ENCODE measurements around the gene MBTPS1. TPM values are rescaled to one million over a fixed set of nuclear protein-coding genes. Genes with fewer than 3 reads are reported as not detected.
A peak's percentile ranks its signal among the peaks of the same experiment; 100 is the strongest.

Gene MBTPS1
- 66.8 TPM for polyA plus RNA-seq (2013, experiment 1 of 2)
- polyA plus RNA-seq (2013, experiment 2 of 2) = 63.2 TPM

GRCh38 chr16:84116720-84117493 is at the start of gene MBTPS1:
Gene MBTPS1, minus strand, starts transcription at chr16:84116942. Its CDS starts 15,159 bp downstream, at chr16:84101783.
- 0 to 2% methylated on average over 62 to 93 of the region's 94 CpGs for WGBS, 2 experiments (ENCODE audit: insufficient coverage in 2 of 2)

GRCh38 chr16:84165746-84166145 is 49.0 kb upstream of the MBTPS1 start:
- Histone ChIP-seq H3K4me1 (ENCODE audit: control insufficient read depth, insufficient read depth, low read length, poor library complexity, severe bottlenecking) (no peaks in the 10 kb centered on the region), H3K36me3 (ENCODE audit: control insufficient read depth, insufficient read depth, low read length) (no peaks in the 10 kb centered on the region), H3K4me3 (ENCODE audit: extremely low read depth, insufficient read depth, low read length, poor library complexity, severe bottlenecking) (no peak overlapping the region), H3K27ac (ENCODE audit: low read depth, low read length, severe bottlenecking) (no peak overlapping the region), H3K9me3 (ENCODE audit: control insufficient read depth, low read length) (no peaks in the 10 kb centered on the region)
- WGBS, 2 experiments (ENCODE audit: insufficient coverage in 2 of 2) = 90% methylated on average over 7 of the region's 7 CpGs

More at GRCh38 chr16:84116720-84117493, at the start of gene MBTPS1:
- peaks cover 8% of the 10 kb centered on the region for H3K36me3 ChIP-seq (ENCODE audit: control insufficient read depth, insufficient read depth, low read length)
- H3K27ac ChIP-seq (ENCODE audit: low read depth, low read length, severe bottlenecking) = peak within 1 kb of the TSS; percentile 90
- no peaks in the 10 kb centered on the region for H3K9me3 ChIP-seq (ENCODE audit: control insufficient read depth, low read length)
- H3K4me3 ChIP-seq (ENCODE audit: extremely low read depth, insufficient read depth, low read length, poor library complexity, severe bottlenecking) = peak within 1 kb of the TSS; percentile 88
- peaks cover 2% of the 10 kb centered on the region for H3K4me1 ChIP-seq (ENCODE audit: control insufficient read depth, insufficient read depth, low read length, poor library complexity, severe bottlenecking)

GRCh38 chr16:84161801-84162200 is 45.1 kb upstream of the MBTPS1 start:
- Histone ChIP-seq H3K9me3 (ENCODE audit: control insufficient read depth, low read length) (no peaks in the 10 kb centered on the region), H3K4me3 (ENCODE audit: extremely low read depth, insufficient read depth, low read length, poor library complexity, severe bottlenecking) (no peak overlapping the region), H3K4me1 (ENCODE audit: control insufficient read depth, insufficient read depth, low read length, poor library complexity, severe bottlenecking) (no peaks in the 10 kb centered on the region), H3K36me3 (ENCODE audit: control insufficient read depth, insufficient read depth, low read length) (no peaks in the 10 kb centered on the region), H3K27ac (ENCODE audit: low read depth, low read length, severe bottlenecking) (no peak overlapping the region)
- WGBS, 2 experiments (ENCODE audit: insufficient coverage in 2 of 2) = 82 to 90% methylated on average over 2 to 3 of the region's 3 CpGs

- Histone ChIP-seq H3K4me3 (ENCODE audit: extremely low read depth, insufficient read depth, low read length, poor library complexity, severe bottlenecking) (no peak overlapping the region), H3K4me1 (ENCODE audit: control insufficient read depth, insufficient read depth, low read length, poor library complexity, severe bottlenecking) (no peaks in the 10 kb centered on the region), H3K27ac (ENCODE audit: low read depth, low read length, severe bottlenecking) (no peak overlapping the region), H3K9me3 (ENCODE audit: control insufficient read depth, low read length) (no peaks in the 10 kb centered on the region), H3K36me3 (ENCODE audit: control insufficient read depth, insufficient read depth, low read length) (no peaks in the 10 kb centered on the region)
- 85 to 93% methylated on average over 10 of the region's 10 CpGs for WGBS, 2 experiments (ENCODE audit: insufficient coverage in 2 of 2)
Measured at GRCh38 chr16:84161037-84161436, 44.3 kb upstream of the MBTPS1 start.

- WGBS, 2 experiments (ENCODE audit: insufficient coverage in 2 of 2) = no CpG with 5 or more reads among the region's 1 CpG
- H3K4me1 ChIP-seq (ENCODE audit: control insufficient read depth, insufficient read depth, low read length, poor library complexity, severe bottlenecking) = no peaks in the 10 kb centered on the region
- H3K27ac ChIP-seq (ENCODE audit: low read depth, low read length, severe bottlenecking) = no peak overlapping the region
- H3K36me3 ChIP-seq (ENCODE audit: control insufficient read depth, insufficient read depth, low read length) = no peaks in the 10 kb centered on the region
- H3K9me3 ChIP-seq (ENCODE audit: control insufficient read depth, low read length) = no peaks in the 10 kb centered on the region
- H3K4me3 ChIP-seq (ENCODE audit: extremely low read depth, insufficient read depth, low read length, poor library complexity, severe bottlenecking) = no peak overlapping the region
Measured at GRCh38 chr16:84159800-84160199, 43.1 kb upstream of the MBTPS1 start.

GRCh38 chr16:84159007-84159406 is 42.3 kb upstream of the MBTPS1 start:
- Histone ChIP-seq H3K4me3 (ENCODE audit: extremely low read depth, insufficient read depth, low read length, poor library complexity, severe bottlenecking) (no peak overlapping the region), H3K9me3 (ENCODE audit: control insufficient read depth, low read length) (no peaks in the 10 kb centered on the region), H3K36me3 (ENCODE audit: control insufficient read depth, insufficient read depth, low read length) (no peaks in the 10 kb centered on the region), H3K27ac (ENCODE audit: low read depth, low read length, severe bottlenecking) (no peak overlapping the region), H3K4me1 (ENCODE audit: control insufficient read depth, insufficient read depth, low read length, poor library complexity, severe bottlenecking) (no peaks in the 10 kb centered on the region)
- WGBS, 2 experiments (ENCODE audit: insufficient coverage in 2 of 2) = 76 to 96% methylated on average over 4 to 5 of the region's 9 CpGs

- WGBS, 2 experiments (ENCODE audit: insufficient coverage in 2 of 2) = 91 to 100% methylated on average over 2 to 4 of the region's 5 CpGs
- no peak overlapping the region for H3K4me3 ChIP-seq (ENCODE audit: extremely low read depth, insufficient read depth, low read length, poor library complexity, severe bottlenecking)
- H3K36me3 ChIP-seq (ENCODE audit: control insufficient read depth, insufficient read depth, low read length) = no peaks in the 10 kb centered on the region
- H3K9me3 ChIP-seq (ENCODE audit: control insufficient read depth, low read length) = no peaks in the 10 kb centered on the region
- no peaks in the 10 kb centered on the region for H3K4me1 ChIP-seq (ENCODE audit: control insufficient read depth, insufficient read depth, low read length, poor library complexity, severe bottlenecking)
- no peak overlapping the region for H3K27ac ChIP-seq (ENCODE audit: low read depth, low read length, severe bottlenecking)
Measured at GRCh38 chr16:84156342-84156784, 39.6 kb upstream of the MBTPS1 start.

GRCh38 chr16:84155771-84156170 is 39.0 kb upstream of the MBTPS1 start:
- H3K4me3 ChIP-seq (ENCODE audit: extremely low read depth, insufficient read depth, low read length, poor library complexity, severe bottlenecking) = no peak overlapping the region
- no peaks in the 10 kb centered on the region for H3K36me3 ChIP-seq (ENCODE audit: control insufficient read depth, insufficient read depth, low read length)
- no peaks in the 10 kb centered on the region for H3K4me1 ChIP-seq (ENCODE audit: control insufficient read depth, insufficient read depth, low read length, poor library complexity, severe bottlenecking)
- 90% methylated on average over 3 to 5 of the region's 6 CpGs for WGBS, 2 experiments (ENCODE audit: insufficient coverage in 2 of 2)
- no peak overlapping the region for H3K27ac ChIP-seq (ENCODE audit: low read depth, low read length, severe bottlenecking)
- no peaks in the 10 kb centered on the region for H3K9me3 ChIP-seq (ENCODE audit: control insufficient read depth, low read length)

- H3K4me3 ChIP-seq (ENCODE audit: extremely low read depth, insufficient read depth, low read length, poor library complexity, severe bottlenecking) = no peak overlapping the region
- no peak overlapping the region for H3K27ac ChIP-seq (ENCODE audit: low read depth, low read length, severe bottlenecking)
- WGBS, 2 experiments (ENCODE audit: insufficient coverage in 2 of 2) = 97 to 100% methylated on average over 4 of the region's 4 CpGs
- no peaks in the 10 kb centered on the region for H3K4me1 ChIP-seq (ENCODE audit: control insufficient read depth, insufficient read depth, low read length, poor library complexity, severe bottlenecking)
- no peaks in the 10 kb centered on the region for H3K36me3 ChIP-seq (ENCODE audit: control insufficient read depth, insufficient read depth, low read length)
- H3K9me3 ChIP-seq (ENCODE audit: control insufficient read depth, low read length) = no peaks in the 10 kb centered on the region
Measured at GRCh38 chr16:84155226-84155625, 38.5 kb upstream of the MBTPS1 start.

- Histone ChIP-seq H3K36me3 (ENCODE audit: control insufficient read depth, insufficient read depth, low read length) (no peaks in the 10 kb centered on the region), H3K9me3 (ENCODE audit: control insufficient read depth, low read length) (no peaks in the 10 kb centered on the region), H3K4me3 (ENCODE audit: extremely low read depth, insufficient read depth, low read length, poor library complexity, severe bottlenecking) (no peak overlapping the region), H3K27ac (ENCODE audit: low read depth, low read length, severe bottlenecking) (no peak overlapping the region), H3K4me1 (ENCODE audit: control insufficient read depth, insufficient read depth, low read length, poor library complexity, severe bottlenecking) (no peaks in the 10 kb centered on the region)
- 61 to 75% methylated on average over 7 to 8 of the region's 8 CpGs for WGBS, 2 experiments (ENCODE audit: insufficient coverage in 2 of 2)
Measured at GRCh38 chr16:84153660-84154214, 37.0 kb upstream of the MBTPS1 start.

GRCh38 chr16:84150926-84151325 is 34.2 kb upstream of the MBTPS1 start:
- H3K4me3 ChIP-seq (ENCODE audit: extremely low read depth, insufficient read depth, low read length, poor library complexity, severe bottlenecking) = no peak overlapping the region
- H3K4me1 ChIP-seq (ENCODE audit: control insufficient read depth, insufficient read depth, low read length, poor library complexity, severe bottlenecking) = no peaks in the 10 kb centered on the region
- H3K27ac ChIP-seq (ENCODE audit: low read depth, low read length, severe bottlenecking) = no peak overlapping the region
- H3K36me3 ChIP-seq (ENCODE audit: control insufficient read depth, insufficient read depth, low read length) = no peaks in the 10 kb centered on the region
- 71 to 90% methylated on average over 2 of the region's 3 CpGs for WGBS, 2 experiments (ENCODE audit: insufficient coverage in 2 of 2)
- H3K9me3 ChIP-seq (ENCODE audit: control insufficient read depth, low read length) = no peaks in the 10 kb centered on the region
